Liver (tissue), 9 donors: ENCODE measurements around the gene IFIT1. TPM values are rescaled to one million over a fixed set of nuclear protein-coding genes. Genes with fewer than 3 reads are reported as not detected.
A peak's percentile ranks its signal among the peaks of the same experiment; 100 is the strongest.
"Not testable (repeated sequence)": the region's sequence is repeated elsewhere in the genome, so short reads cannot be mapped to it uniquely, and the experiment has no call there.

ENCODE experiments used
- DNase-seq: peaks from one replicate; pipeline ENCODE4 v3.0.0-alpha.2; 2017; ENCODE audit warnings: low spot score
- H3K27ac ChIP-seq, 2 donors: one replicate each; pipeline ENCODE4 v1.7.0; 2013; ENCODE audit warnings: inconsistent platforms in 2 of 2, low read length in 2 of 2, control low read depth in 1 of 2, low read depth in 1 of 2, mild to moderate bottlenecking in 1 of 2
- H3K27me3 ChIP-seq, 4 donors: one replicate each; pipeline versions ENCODE4 v1.6.1 to v1.7.0; 2013; ENCODE audit warnings: low read length in 3 of 4, inconsistent platforms in 1 of 4, mild to moderate bottlenecking in 1 of 4, moderate library complexity in 1 of 4; ENCODE audit not compliant: control insufficient read depth in 4 of 4, insufficient read depth in 4 of 4
- H3K36me3 ChIP-seq, 4 donors: one replicate each; pipeline versions ENCODE4 v1.6.1 to v1.7.0; 2013; ENCODE audit warnings: low read length in 3 of 4, mild to moderate bottlenecking in 3 of 4, low read depth in 1 of 4, moderate library complexity in 1 of 4; ENCODE audit not compliant: control insufficient read depth in 4 of 4, insufficient read depth in 3 of 4
- H3K4me1 ChIP-seq, 4 donors: one replicate each; pipeline versions ENCODE4 v1.6.1 to v1.7.0; 2013; ENCODE audit warnings: low read length in 3 of 4, mild to moderate bottlenecking in 3 of 4, moderate library complexity in 1 of 4; ENCODE audit not compliant: control insufficient read depth in 4 of 4, insufficient read depth in 4 of 4
- H3K4me3 ChIP-seq, 3 donors: one replicate each; pipeline versions ENCODE4 v1.6.1 to v1.7.0; 2013; ENCODE audit warnings: low read length in 3 of 3, control low read depth in 1 of 3, low read depth in 1 of 3, mild to moderate bottlenecking in 1 of 3
- H3K9ac ChIP-seq, 2 donors: one replicate each; pipeline ENCODE4 v1.7.0; 2013; ENCODE audit warnings: low read length in 2 of 2, mild to moderate bottlenecking in 2 of 2, moderate library complexity in 2 of 2, control low read depth in 1 of 2, low read depth in 1 of 2
- H3K9me3 ChIP-seq, 4 donors: one replicate each; pipeline versions ENCODE4 v1.6.1 to v1.7.0; 2013; ENCODE audit warnings: low read length in 3 of 4; ENCODE audit not compliant: control insufficient read depth in 4 of 4
- EGR1 ChIP-seq, 2 donors: IDR thresholded peaks; 2 replicates each; pipeline ENCODE4 v1.6.1; 2016 to 2018; ENCODE audit warnings: antibody characterized with exemption in 2 of 2, low read depth in 2 of 2
- FOXA1 ChIP-seq: IDR thresholded peaks from 2 replicates; pipeline ENCODE4 v1.6.1; 2016; ENCODE audit warnings: antibody characterized with exemption
- FOXA2 ChIP-seq: IDR thresholded peaks from 2 replicates; pipeline ENCODE4 v1.6.1; 2016; ENCODE audit warnings: antibody characterized with exemption
- GABPA ChIP-seq, 2 donors: IDR thresholded peaks in 1 of 2; conservative IDR thresholded peaks in 1 of 2; 2 replicates each; pipeline ENCODE4 v1.6.1; 2016; ENCODE audit warnings: antibody characterized with exemption in 2 of 2, mild to moderate bottlenecking in 1 of 2, moderate library complexity in 1 of 2
- HNF4A ChIP-seq, 2 donors: conservative IDR thresholded peaks; 2 replicates each; pipeline ENCODE4 v1.6.1; 2016; ENCODE audit warnings: antibody characterized with exemption in 2 of 2, mild to moderate bottlenecking in 2 of 2
- HNF4G ChIP-seq: IDR thresholded peaks from 2 replicates; pipeline ENCODE4 v1.6.1; 2016; ENCODE audit warnings: antibody characterized with exemption
- JUND ChIP-seq, 2 donors: IDR thresholded peaks; 2 replicates each; pipeline ENCODE4 v1.6.1; 2016; ENCODE audit warnings: antibody characterized with exemption in 2 of 2
- NR2F2 ChIP-seq: IDR thresholded peaks from 2 replicates; pipeline ENCODE4 v1.6.1; 2016; ENCODE audit warnings: antibody characterized with exemption
- RAD21 ChIP-seq, 2 donors: IDR thresholded peaks; 2 replicates each; pipeline ENCODE4 v1.6.1; 2016; ENCODE audit warnings: antibody characterized with exemption in 2 of 2, mild to moderate bottlenecking in 2 of 2
- RXRA ChIP-seq, 2 donors: IDR thresholded peaks; 2 replicates each; pipeline ENCODE4 v1.6.1; 2017 to 2018; ENCODE audit warnings: antibody characterized with exemption in 2 of 2, mild to moderate bottlenecking in 1 of 2
- SP1 ChIP-seq: IDR thresholded peaks from 2 replicates; pipeline ENCODE4 v1.6.1; 2018; ENCODE audit warnings: antibody characterized with exemption, mild to moderate bottlenecking
- TAF1 ChIP-seq: conservative IDR thresholded peaks from 2 replicates; pipeline ENCODE4 v1.6.1; 2016; ENCODE audit warnings: antibody characterized with exemption, mild to moderate bottlenecking
- YY1 ChIP-seq: IDR thresholded peaks from 2 replicates; pipeline ENCODE4 v1.6.1; 2016; ENCODE audit warnings: antibody characterized with exemption, mild to moderate bottlenecking
- WGBS: extraction: QIAGEN DNeasy Blood & Tissue Kit; methylation state at CpG from one replicate; pipeline ENCODE4 v1.1.7; 2013; 5-methylcytosine and 5-hydroxymethylcytosine counted together
- polyA plus RNA-seq, 2 donors: library from polyadenylated mRNA; stranded (reverse) in 1 of 2; unstranded in 1 of 2; fragments of 200-250 nt in 1 of 2; fragments of >200 nt in 1 of 2; fragmentation: Nextera tagmentation in 1 of 2; extraction: Ambion mirVana in 1 of 2; gene quantifications; one replicate each; pipeline versions ENCODE4 v1.2.1 to v1.2.3, GENCODE V29; 2013 to 2015
- total RNA-seq, 2 donors: library from RNA; depleted of rRNA; stranded (reverse); fragments of >200 nt; gene quantifications; one replicate each; pipeline ENCODE4 v1.2.3, GENCODE V29; 2014
- TF ChIP-seq, protein P1 (sequence below): fragments of 150-350 bp; IDR thresholded peaks from 2 replicates; pipeline ENCODE4 v1.5.1; 2017; ENCODE audit warnings: improper control_type of control experiment, low read depth, low read length; ENCODE audit not compliant: missing input control
- TF ChIP-seq, protein P2 (sequence below): IDR thresholded peaks from 2 replicates; pipeline ENCODE4 v1.6.1; 2016; ENCODE audit warnings: antibody characterized with exemption
- TF ChIP-seq, protein P3 (sequence below): IDR thresholded peaks from 2 replicates; pipeline ENCODE4 v1.6.1; 2016; ENCODE audit warnings: antibody characterized with exemption, mild to moderate bottlenecking
- TF ChIP-seq, protein P4 (sequence below): IDR thresholded peaks from 2 replicates; pipeline ENCODE4 v1.6.1; 2016; ENCODE audit warnings: antibody characterized with exemption
- TF ChIP-seq, protein P5 (sequence below): IDR thresholded peaks from 2 replicates; pipeline ENCODE4 v1.6.1; 2016; ENCODE audit warnings: antibody characterized with exemption
- donor health status: healthy.
- donor health status: healthy.
- donor health status: healthy.
- donor health status: healthy.
- donor health status: healthy.

Gene IFIT1
- total and polyA plus RNA-seq, 4 donors: 8.1 to 17.5 (median 11.6) TPM

DNA sequence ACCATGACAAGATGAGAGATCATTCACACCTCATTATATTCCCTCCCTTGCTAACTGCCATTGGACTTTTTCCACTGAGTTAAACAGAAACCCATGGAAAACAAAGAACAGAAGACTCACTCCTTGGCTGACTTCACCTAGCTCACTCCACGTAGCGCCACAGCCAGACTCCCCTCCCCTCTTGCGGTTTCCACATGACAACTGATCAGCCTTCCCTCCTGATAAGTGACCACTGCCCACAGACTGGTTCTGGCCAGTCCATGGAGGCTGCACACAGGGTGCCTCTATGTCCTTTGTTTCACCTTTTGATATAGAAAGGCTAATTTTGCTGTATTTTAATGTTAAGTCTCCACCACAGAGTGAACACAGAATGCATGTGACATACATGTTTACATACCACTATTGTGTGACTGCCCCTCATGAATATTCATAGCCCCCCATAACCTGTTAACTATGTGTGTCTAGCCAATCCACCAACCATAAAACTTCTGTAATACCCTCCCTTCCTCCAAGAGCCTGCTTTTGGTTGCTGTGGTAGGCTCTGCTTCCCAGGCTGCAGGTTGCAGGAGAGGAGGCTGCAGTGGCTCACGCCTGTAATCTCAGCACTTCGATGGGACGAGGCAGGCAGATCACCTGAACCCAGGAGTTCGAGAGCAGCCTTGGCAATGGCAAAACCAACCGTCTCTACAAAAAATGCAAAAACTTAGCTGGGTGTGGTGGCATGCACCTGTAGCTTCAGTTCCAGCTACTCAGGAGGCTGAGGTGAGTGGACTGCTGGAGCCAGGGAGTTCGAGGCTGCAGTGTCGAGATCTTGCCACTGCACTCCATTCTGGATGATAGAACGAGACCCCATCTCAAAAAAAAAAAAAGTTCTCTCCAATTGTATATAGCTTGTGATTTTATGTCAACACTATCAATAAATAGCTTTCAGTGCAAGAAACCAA, 12.0 kb downstream of the IFIT1 start:
- Histone ChIP-seq H3K36me3 (peaks cover 0 to 11% (median 7%) of the 10 kb centered on the region in 4 donors), H3K4me1 (peaks cover 0 to 16% (median 4%) of the 10 kb centered on the region in 4 donors), H3K9me3 (no peaks in the 10 kb centered on the region), H3K4me3 (no peak overlapping the region), H3K9ac (no peak overlapping the region), H3K27me3 (no peaks in the 10 kb centered on the region), H3K27ac (peak overlapping the region in 1 of 2 donors; percentile 25)
- 73% methylated on average over 11 of the region's 11 CpGs for WGBS
- TF ChIP-seq TAF1 (no peak), GABPA (IDR thresholded peaks at IDR 0.05 in 1 of 2, conservative IDR thresholded peaks at IDR 0.05 in 1 of 2) (no peak), EGR1 (IDR thresholded peaks at IDR 0.05; ENCODE audit: low read depth in 2 of 2) (peak in 1 of 2 donors; percentile 19), FOXA1 (no peak), JUND (IDR thresholded peaks at IDR 0.05) (no peak), SP1 (peak; percentile 22), YY1 (peak; percentile 58), RAD21 (IDR thresholded peaks at IDR 0.05) (peak; percentile 14 to 28), HNF4G (no peak), NR2F2 (no peak), RXRA (IDR thresholded peaks at IDR 0.05) (peak in 1 of 2 donors; percentile 82), HNF4A (conservative IDR thresholded peaks at IDR 0.05) (peak; percentile 12 to 41), FOXA2 (peak; percentile 31)
- TF ChIP-seq, protein P1, sequence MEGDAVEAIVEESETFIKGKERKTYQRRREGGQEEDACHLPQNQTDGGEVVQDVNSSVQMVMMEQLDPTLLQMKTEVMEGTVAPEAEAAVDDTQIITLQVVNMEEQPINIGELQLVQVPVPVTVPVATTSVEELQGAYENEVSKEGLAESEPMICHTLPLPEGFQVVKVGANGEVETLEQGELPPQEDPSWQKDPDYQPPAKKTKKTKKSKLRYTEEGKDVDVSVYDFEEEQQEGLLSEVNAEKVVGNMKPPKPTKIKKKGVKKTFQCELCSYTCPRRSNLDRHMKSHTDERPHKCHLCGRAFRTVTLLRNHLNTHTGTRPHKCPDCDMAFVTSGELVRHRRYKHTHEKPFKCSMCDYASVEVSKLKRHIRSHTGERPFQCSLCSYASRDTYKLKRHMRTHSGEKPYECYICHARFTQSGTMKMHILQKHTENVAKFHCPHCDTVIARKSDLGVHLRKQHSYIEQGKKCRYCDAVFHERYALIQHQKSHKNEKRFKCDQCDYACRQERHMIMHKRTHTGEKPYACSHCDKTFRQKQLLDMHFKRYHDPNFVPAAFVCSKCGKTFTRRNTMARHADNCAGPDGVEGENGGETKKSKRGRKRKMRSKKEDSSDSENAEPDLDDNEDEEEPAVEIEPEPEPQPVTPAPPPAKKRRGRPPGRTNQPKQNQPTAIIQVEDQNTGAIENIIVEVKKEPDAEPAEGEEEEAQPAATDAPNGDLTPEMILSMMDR: no peak
- TF ChIP-seq, protein P2, sequence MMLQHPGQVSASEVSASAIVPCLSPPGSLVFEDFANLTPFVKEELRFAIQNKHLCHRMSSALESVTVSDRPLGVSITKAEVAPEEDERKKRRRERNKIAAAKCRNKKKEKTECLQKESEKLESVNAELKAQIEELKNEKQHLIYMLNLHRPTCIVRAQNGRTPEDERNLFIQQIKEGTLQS: no peak
- TF ChIP-seq, protein P3, sequence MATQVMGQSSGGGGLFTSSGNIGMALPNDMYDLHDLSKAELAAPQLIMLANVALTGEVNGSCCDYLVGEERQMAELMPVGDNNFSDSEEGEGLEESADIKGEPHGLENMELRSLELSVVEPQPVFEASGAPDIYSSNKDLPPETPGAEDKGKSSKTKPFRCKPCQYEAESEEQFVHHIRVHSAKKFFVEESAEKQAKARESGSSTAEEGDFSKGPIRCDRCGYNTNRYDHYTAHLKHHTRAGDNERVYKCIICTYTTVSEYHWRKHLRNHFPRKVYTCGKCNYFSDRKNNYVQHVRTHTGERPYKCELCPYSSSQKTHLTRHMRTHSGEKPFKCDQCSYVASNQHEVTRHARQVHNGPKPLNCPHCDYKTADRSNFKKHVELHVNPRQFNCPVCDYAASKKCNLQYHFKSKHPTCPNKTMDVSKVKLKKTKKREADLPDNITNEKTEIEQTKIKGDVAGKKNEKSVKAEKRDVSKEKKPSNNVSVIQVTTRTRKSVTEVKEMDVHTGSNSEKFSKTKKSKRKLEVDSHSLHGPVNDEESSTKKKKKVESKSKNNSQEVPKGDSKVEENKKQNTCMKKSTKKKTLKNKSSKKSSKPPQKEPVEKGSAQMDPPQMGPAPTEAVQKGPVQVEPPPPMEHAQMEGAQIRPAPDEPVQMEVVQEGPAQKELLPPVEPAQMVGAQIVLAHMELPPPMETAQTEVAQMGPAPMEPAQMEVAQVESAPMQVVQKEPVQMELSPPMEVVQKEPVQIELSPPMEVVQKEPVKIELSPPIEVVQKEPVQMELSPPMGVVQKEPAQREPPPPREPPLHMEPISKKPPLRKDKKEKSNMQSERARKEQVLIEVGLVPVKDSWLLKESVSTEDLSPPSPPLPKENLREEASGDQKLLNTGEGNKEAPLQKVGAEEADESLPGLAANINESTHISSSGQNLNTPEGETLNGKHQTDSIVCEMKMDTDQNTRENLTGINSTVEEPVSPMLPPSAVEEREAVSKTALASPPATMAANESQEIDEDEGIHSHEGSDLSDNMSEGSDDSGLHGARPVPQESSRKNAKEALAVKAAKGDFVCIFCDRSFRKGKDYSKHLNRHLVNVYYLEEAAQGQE: no peak
- TF ChIP-seq, protein P4, sequence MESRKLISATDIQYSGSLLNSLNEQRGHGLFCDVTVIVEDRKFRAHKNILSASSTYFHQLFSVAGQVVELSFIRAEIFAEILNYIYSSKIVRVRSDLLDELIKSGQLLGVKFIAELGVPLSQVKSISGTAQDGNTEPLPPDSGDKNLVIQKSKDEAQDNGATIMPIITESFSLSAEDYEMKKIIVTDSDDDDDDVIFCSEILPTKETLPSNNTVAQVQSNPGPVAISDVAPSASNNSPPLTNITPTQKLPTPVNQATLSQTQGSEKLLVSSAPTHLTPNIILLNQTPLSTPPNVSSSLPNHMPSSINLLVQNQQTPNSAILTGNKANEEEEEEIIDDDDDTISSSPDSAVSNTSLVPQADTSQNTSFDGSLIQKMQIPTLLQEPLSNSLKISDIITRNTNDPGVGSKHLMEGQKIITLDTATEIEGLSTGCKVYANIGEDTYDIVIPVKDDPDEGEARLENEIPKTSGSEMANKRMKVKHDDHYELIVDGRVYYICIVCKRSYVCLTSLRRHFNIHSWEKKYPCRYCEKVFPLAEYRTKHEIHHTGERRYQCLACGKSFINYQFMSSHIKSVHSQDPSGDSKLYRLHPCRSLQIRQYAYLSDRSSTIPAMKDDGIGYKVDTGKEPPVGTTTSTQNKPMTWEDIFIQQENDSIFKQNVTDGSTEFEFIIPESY: no peak
- TF ChIP-seq, protein P5, sequence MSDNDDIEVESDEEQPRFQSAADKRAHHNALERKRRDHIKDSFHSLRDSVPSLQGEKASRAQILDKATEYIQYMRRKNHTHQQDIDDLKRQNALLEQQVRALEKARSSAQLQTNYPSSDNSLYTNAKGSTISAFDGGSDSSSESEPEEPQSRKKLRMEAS: no peak
- DNase-seq: no peak

DNA sequence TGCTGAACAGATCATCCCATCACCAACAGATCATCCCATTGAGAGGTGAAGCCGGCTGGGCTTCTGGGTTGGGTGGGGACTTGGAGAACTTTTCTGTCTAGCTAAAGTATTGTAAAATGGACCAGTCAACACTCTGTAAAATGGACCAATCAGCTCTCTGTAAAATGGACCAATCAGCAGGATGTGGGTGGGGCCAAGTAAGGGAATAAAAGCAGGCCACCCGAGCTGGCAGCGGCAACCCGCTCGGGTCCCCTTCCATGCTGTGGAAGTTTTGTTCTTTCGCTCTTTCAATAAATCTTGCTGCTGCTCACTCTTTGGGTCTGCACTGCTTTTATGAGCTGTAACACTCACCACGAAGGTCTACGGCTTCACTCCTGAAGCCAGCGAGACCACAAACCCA, 13.8 kb downstream of the IFIT1 start:
- Histone ChIP-seq H3K36me3 (peaks cover 0 to 11% (median 7%) of the 10 kb centered on the region in 4 donors), H3K4me1 (peaks cover 0 to 17% (median 4%) of the 10 kb centered on the region in 4 donors)
- not testable (repeated sequence) for DNase-seq, H3K9me3 ChIP-seq, H3K9ac ChIP-seq, H3K27me3 ChIP-seq, H3K4me3 ChIP-seq, H3K27ac ChIP-seq
- WGBS: 97% methylated on average over 9 of the region's 9 CpGs

DNA sequence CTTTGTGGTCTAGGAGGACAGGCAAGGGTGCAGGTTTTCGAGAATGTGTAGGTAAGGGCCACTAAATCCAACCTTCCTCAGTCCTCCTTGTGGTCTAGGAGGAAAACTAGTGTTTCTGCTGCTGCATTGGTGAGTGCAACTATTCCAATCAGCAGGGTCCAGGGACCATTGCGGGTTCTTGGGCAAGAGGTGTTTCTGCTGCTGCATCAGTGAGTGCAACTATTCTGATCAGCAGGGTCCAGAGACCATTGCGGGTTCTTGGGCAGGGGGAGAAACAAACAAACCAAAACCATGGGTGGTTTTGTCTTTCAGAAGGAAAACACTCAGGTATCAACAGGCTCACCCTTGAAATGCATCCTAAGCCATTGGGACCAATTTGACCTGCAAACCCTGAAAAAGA, 15.4 kb downstream of the IFIT1 start:
- not testable (repeated sequence) for H3K27ac ChIP-seq, H3K27me3 ChIP-seq, H3K9ac ChIP-seq, H3K36me3 ChIP-seq, H3K9me3 ChIP-seq, H3K4me3 ChIP-seq, DNase-seq
- 80% methylated on average over 3 of the region's 3 CpGs for WGBS
- H3K4me1 ChIP-seq: peaks cover 0 to 17% (median 4%) of the 10 kb centered on the region in 4 donors
